Heart left ventricle (tissue), 13 donors: ENCODE data around the gene SEC14L2.

Experiments used
- CTCF ChIP-seq, 12 donors: fragments of 200-600 bp; sonication (generic) in 4 of 12; IDR thresholded peaks; one replicate each; pipeline versions ENCODE4 v1.5.0 to v1.8.0; 2018 to 2022; ENCODE audit warnings: antibody characterized with exemption in 12 of 12, mild to moderate bottlenecking in 5 of 12
- POLR2A ChIP-seq, 2 donors: fragments of 450-650 bp; IDR thresholded peaks; one replicate each; pipeline ENCODE4 v1.6.1; 2017; ENCODE audit warnings: antibody characterized with exemption in 2 of 2, mild to moderate bottlenecking in 2 of 2, moderate library complexity in 2 of 2
- donor health status: ischemic (EF 13 %, LVEDD 7.1; RV severe dilation, severe dysfunction).
- donor health status: DM: no; HTN: yes; CAD: no.
- donor health status: DM: no; HTN: no; CAD: no.
- donor health status: ischemic (EF 25% LVEDD 6.9; RV normal size, moderate dysfunction).
- donor health status: ischemic (EF 25% LVEDD 5.7; RV mildly dilated, moderate dysfunction).
- donor health status: ischemic (EF 35%, LVEDD 5.7; RV mildly dilated, moderate dysfunction).
- donor health status: nonischemic (EF 11% LVEDD 7.7; RV severe dilation, severe dysfunction).
- donor health status: DM: yes; HTN: yes; CAD: no.
- donor health status: PGD.
- donor health status: ischemic (EF 29% LVEDD 5.4; RV normal size, mild dysfunction).
- donor health status: nonischemic (EF 23%, LVEDD 6.1; RV moderate dilation, normal function).

GRCh38 chr22:30441088-30441487 is 44.3 kb downstream of the SEC14L2 start:
- no peak for TF ChIP-seq CTCF (IDR thresholded peaks at IDR 0.05)
- no peak for TF ChIP-seq POLR2A (IDR thresholded peaks at IDR 0.05)
